ENCODE measurements around the gene TLR10.
"Not testable (repeated sequence)": the region's sequence is repeated elsewhere in the genome, so short reads cannot be mapped to it uniquely, and the experiment has no call there.

Gene TLR10

GRCh38 chr4:38766940-38767339, 15.8 kb downstream of the TLR10 start:
- not testable (repeated sequence) for DNase-seq (ENCODE audit: low read depth)

GRCh38 chr4:38765382-38765781, 17.4 kb downstream of the TLR10 start:
- DNase-seq (ENCODE audit: low read depth), result no peak

DNA sequence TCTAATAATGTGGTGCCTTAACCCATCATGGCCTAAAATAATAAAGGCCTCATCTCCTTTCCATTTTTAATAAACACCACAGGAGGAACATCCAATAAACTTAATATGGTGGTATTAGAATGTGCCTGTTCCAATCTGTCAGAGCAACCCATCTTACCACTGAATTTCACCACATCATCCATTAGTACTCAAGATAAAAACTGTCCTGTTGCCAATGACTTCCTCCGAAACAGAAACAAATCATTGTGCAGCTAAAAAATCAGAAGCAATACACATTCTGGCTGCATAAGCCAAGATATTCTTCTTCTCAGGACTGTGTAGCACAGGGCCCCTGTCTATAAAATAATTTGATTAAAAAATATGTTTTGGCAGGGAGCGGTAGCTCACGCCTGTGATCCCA, 18.5 kb downstream of the TLR10 start:
- no peak for DNase-seq (ENCODE audit: low read depth)

DNA sequence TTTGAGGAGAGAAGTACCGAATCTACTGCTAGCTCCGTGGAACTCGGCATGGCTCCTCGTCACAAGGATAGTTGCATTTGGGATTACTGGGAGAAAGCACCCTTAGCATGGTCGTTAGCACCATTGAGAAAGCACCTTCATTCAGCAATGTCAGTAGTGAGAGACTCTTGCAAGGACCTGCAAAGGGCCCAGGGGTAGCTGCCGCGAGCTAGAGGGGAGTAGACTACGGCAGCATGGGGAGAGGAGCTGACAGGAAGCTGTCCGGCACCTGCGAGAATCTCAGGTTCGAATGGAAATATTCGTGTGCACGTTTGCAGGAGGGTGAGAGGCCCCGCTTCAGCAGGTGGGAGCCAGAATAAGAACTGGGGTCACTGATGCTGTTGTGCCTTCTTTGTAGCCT, 20.2 kb downstream of the TLR10 start:
- no peak for DNase-seq (ENCODE audit: low read depth)

DNA sequence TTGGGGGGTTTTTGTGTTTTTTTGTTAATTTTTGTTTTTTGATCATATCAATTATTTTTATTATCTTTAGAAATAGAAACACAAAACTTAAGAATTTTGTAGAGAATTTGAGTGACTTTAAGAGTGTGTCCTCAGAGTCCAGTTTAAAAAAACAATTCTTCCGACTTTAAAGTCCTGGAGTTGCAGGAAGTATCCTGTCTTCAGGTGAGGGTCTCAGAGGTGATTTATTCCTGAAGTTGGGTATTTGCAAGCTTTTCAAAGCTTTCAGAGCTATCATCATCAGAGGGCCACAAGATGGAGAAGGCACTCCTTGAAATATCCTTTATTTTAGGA, 23.0 kb downstream of the TLR10 start:
- no peak for DNase-seq (ENCODE audit: low read depth)

DNA sequence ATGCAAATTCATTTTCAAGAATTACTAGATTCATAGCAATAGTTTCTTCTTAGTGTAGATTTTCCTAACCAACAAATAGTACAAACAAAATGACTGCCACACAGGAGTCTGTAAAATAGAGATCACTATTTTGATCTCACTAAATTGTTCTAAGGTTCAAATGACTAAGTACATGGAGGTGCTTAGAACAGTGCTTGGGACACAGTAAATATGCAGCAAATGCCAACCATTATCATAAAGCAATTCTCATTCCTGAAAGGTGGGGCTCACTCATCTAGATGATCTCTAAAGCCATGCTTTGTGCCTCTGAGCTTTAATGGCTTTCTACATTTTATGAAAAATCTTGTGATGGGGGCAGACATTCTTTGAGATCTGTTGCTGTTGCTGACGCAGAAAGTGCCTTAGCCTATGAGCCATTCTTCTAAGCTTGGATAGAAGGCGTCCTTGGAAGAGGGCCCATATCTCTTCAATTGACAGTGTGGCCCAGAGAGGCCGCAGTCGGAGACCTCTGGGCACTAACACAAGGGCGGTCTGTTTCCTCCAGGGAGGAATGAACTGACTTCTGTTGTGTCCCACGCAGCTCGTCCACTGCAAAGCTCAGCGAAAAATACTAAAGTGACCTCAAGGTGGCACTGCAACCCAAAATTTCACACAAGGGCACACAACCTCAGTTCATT, 23.5 kb downstream of the TLR10 start:
- no peak for DNase-seq (ENCODE audit: low read depth)

GRCh38 chr4:38757945-38758600, 24.7 kb downstream of the TLR10 start:
- no peak for DNase-seq (ENCODE audit: low read depth)

- peak; percentile 97 for DNase-seq (ENCODE audit: low read depth)
Observed at GRCh38 chr4:38752941-38753806, 29.6 kb downstream of the TLR10 start.

GRCh38 chr4:38752372-38752940, 30.3 kb downstream of the TLR10 start:
- DNase-seq (ENCODE audit: low read depth), result no peak

GRCh38 chr4:38751341-38752010, 31.3 kb downstream of the TLR10 start:
- DNase-seq (ENCODE audit: low read depth), result no peak

- no peak for DNase-seq (ENCODE audit: low read depth)
Observed at GRCh38 chr4:38749336-38749735, 33.5 kb downstream of the TLR10 start.

DNA sequence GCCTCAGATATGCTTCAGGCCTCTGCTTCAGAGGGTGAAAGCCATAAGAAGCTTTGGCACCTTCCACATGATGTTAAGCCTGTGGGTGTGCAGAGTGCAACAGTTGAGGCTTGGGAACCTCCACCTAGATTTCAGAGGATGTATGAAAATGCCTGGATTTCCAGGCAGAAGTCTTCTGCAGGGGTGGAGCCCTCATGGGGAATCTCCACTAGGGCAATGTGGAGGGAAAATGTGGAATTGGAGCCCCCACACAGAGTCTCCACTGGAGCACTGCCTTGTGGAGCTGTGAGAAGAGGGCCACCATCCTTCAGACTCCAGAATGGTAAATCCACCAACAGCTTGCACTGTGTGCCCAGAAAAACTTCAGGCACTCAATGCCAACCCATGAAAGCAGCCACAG, 35.2 kb downstream of the TLR10 start:
- DNase-seq (ENCODE audit: low read depth), result no peak

DNA sequence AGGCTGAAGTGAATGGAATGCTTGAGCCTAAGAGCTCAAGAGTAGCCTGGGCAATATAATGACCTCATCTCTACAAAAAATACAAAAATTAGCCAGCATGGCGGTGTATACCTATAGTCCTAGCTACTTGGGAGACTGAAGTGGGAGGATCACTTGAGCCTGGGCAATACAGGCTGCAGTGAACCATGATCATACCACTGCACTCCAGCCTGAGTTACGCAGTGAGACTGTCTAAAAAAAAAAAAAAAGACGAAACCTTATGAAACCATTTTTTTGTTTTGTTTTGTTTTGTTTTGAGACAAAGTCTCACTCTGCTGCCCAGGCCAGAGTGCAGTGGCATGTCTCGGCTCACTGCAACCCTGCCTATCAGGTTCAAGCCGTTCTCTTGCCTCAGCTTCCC, 36.9 kb downstream of the TLR10 start:
- DNase-seq (ENCODE audit: low read depth), result no peak

DNA sequence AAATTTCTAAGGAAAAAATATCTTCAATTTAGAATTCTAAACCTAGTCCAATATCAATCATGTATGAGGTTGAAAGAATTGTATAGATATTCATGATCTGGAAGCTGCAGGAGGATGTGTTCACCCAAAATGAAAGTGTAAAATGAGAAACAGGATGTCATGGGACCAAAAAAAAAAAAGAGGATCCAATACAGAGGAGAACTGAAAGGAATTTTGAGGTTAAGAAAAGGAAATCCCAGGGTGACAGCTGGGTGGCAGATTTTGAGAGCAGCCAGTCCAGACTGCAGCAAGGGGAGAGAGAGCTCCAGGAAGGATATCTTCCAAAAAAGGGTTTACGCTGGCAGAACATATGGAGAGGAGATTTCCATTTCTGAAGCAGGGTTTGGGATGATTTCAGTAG, 38.9 kb downstream of the TLR10 start:
- no peak for DNase-seq (ENCODE audit: low read depth)

- no peak for DNase-seq (ENCODE audit: low read depth)
Observed at GRCh38 chr4:38740303-38740702, 42.5 kb downstream of the TLR10 start.

GRCh38 chr4:38738940-38739803, 43.6 kb downstream of the TLR10 start:
- DNase-seq (ENCODE audit: low read depth), result no peak

DNA sequence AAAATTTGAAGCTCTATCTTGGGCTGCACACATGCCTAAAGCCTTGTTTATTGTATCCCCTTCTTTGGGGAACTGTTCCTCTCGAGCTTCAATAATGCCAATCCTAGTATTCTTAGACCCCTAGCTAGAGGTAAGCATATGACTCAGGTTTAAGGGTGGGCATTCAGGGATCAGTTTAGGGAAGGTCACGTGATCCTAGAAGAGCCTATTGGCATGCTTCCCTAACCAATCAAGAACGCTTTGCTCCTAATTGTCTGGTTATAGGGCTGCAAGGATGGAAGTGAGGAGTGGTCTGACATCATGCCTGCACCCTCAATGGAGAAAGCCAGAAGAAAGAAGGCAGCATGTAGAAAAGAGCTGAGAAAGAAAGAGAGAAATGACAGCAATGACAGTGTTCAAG, 46.9 kb downstream of the TLR10 start:
- DNase-seq (ENCODE audit: low read depth), result no peak

DNA sequence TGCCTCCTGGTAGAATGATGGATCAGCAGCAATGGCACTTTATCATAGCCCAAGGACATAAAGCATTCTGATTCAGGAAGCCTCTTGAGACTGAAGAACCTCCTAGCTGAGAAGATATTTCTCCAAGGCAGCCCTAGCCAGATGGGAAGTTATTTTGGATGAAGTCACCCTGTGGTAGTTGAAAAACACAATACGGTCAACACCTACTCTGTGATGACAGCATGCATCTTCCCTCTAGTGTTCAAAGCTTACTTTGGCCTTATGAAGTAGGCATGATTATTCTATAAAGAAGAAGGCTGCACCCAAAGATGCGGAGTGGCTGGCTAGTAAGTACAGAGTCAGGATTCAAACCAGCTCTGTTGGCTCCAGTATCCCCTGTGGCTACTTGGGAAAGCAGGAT, 47.9 kb downstream of the TLR10 start:
- DNase-seq (ENCODE audit: low read depth), result no peak

GRCh38 chr4:38734446-38734845, 48.3 kb downstream of the TLR10 start:
- DNase-seq (ENCODE audit: low read depth), result no peak

DNA sequence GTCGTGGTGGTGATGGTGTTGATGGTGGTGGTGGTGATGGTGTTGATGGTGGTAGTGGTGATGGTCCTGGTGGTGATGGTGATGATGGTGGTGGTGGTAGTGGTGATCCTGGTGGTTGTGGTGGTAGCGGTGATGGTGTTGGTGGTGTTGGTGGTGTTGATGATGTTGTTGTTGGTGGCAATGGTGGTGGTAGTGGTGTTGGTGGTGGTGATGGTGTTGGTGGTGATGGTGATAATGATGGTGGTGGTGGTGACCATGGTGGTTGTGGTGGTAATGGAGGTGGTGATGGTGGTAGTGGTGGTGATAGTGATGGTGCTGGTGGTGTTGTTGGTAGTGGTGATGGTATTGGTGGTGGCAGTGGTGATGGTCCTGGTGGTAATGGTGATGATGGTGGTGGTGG, 49.1 kb downstream of the TLR10 start:
- DNase-seq (ENCODE audit: low read depth), result no peak
